Lower leg skin (tissue), 3 donors: ENCODE data around the gene CTNND2.

Source experiments
- CTCF ChIP-seq, 3 donors: fragments of 450-650 bp; IDR thresholded peaks; one replicate each; pipeline ENCODE4 v1.5.1; 2016; ENCODE audit warnings: antibody characterized with exemption in 3 of 3, mild to moderate bottlenecking in 3 of 3, moderate library complexity in 2 of 3
- POLR2A ChIP-seq, 2 donors: fragments of 450-650 bp; IDR thresholded peaks; one replicate each; pipeline ENCODE4 v1.6.1; 2016 to 2017; ENCODE audit warnings: antibody characterized with exemption in 2 of 2, mild to moderate bottlenecking in 1 of 2, moderate library complexity in 1 of 2

GRCh38 chr5:11642438-11642837 is 261.8 kb downstream of the CTNND2 start:
- TF ChIP-seq CTCF (IDR thresholded peaks at IDR 0.05) (no peak), POLR2A (IDR thresholded peaks at IDR 0.05) (no peak)
